Sigmoid colon (tissue), 4 donors: ENCODE measurements around the gene SELENOP.

Source experiments
- CTCF ChIP-seq, 4 experiments: fragments of 450-650 bp in 3 of 4; fragments of 200-600 bp in 1 of 4; IDR thresholded peaks; one replicate each; pipeline ENCODE4 v1.5.1; 2016 to 2019; ENCODE audit warnings: antibody characterized with exemption in 4 of 4, mild to moderate bottlenecking in 3 of 4, moderate library complexity in 2 of 4
- EP300 ChIP-seq, 4 donors: sonication (generic); formaldehyde crosslinking; IDR thresholded peaks; one replicate each; pipeline ENCODE4 v1.6.1; 2017; ENCODE audit warnings: antibody characterized with exemption in 4 of 4
- POLR2A ChIP-seq, 2 donors: fragments of 450-650 bp; IDR thresholded peaks; one replicate each; pipeline ENCODE4 v1.6.1; 2016; ENCODE audit warnings: antibody characterized with exemption in 2 of 2, mild to moderate bottlenecking in 2 of 2, moderate library complexity in 2 of 2
- POLR2AphosphoS5 ChIP-seq, 4 donors: sonication (generic); formaldehyde crosslinking; IDR thresholded peaks; one replicate each; pipeline ENCODE4 v1.6.1; 2017; ENCODE audit warnings: antibody characterized with exemption in 4 of 4

- TF ChIP-seq CTCF (IDR thresholded peaks at IDR 0.05) (no peak), EP300 (IDR thresholded peaks at IDR 0.05) (no peak), POLR2A (IDR thresholded peaks at IDR 0.05) (no peak), POLR2AphosphoS5 (IDR thresholded peaks at IDR 0.05) (no peak)
These were observed 25.9 kb upstream of the SELENOP start for GRCh38 chr5:42837601-42838000.
